GM12801 (cell line): ENCODE measurements around the gene HAUS7.

Experiments
- CTCF ChIP-seq: IDR thresholded peaks from one replicate; pipeline ENCODE4 v1.5.1; 2011; ENCODE audit warnings: control low read depth; ENCODE audit not compliant: insufficient read length; ENCODE audit errors: extremely low read depth

The HAUS7 gene

GRCh38 chrX:153411988-153412574 is 58.3 kb downstream of the HAUS7 start:
- no peak for TF ChIP-seq CTCF

GRCh38 chrX:153411255-153411987 is 59.0 kb downstream of the HAUS7 start, which contains the start of gene ZFP92:
TSS of gene ZFP92 (plus strand) at chrX:153411472. CDS start at chrX:153418323, 6,851 bp downstream.
- TF ChIP-seq CTCF = no peak

GRCh38 chrX:153410888-153411254 is 59.5 kb downstream of the HAUS7 start:
- no peak for TF ChIP-seq CTCF

- no peak for TF ChIP-seq CTCF
Measured at GRCh38 chrX:153410373-153410772, 60.0 kb downstream of the HAUS7 start.

GRCh38 chrX:153409414-153410101 is 60.8 kb downstream of the HAUS7 start:
- no peak for TF ChIP-seq CTCF

- no peak for TF ChIP-seq CTCF
Measured at GRCh38 chrX:153408871-153409351, 61.5 kb downstream of the HAUS7 start.

GRCh38 chrX:153408221-153408721 is 62.1 kb downstream of the HAUS7 start:
- TF ChIP-seq CTCF = no peak
